GM19468 (cell line): ENCODE measurements around the gene TFF2.

Source experiments
- ATAC-seq: cut with Tn5 transposase; IDR thresholded peaks from one replicate; pipeline ENCODE4 v1.9.1; 2021; ENCODE audit warnings: mild to moderate bottlenecking, moderate library complexity, moderate number of reproducible peaks; ENCODE audit not compliant: unreplicated experiment; ENCODE audit errors: extremely low read depth

TFF2 gene

DNA sequence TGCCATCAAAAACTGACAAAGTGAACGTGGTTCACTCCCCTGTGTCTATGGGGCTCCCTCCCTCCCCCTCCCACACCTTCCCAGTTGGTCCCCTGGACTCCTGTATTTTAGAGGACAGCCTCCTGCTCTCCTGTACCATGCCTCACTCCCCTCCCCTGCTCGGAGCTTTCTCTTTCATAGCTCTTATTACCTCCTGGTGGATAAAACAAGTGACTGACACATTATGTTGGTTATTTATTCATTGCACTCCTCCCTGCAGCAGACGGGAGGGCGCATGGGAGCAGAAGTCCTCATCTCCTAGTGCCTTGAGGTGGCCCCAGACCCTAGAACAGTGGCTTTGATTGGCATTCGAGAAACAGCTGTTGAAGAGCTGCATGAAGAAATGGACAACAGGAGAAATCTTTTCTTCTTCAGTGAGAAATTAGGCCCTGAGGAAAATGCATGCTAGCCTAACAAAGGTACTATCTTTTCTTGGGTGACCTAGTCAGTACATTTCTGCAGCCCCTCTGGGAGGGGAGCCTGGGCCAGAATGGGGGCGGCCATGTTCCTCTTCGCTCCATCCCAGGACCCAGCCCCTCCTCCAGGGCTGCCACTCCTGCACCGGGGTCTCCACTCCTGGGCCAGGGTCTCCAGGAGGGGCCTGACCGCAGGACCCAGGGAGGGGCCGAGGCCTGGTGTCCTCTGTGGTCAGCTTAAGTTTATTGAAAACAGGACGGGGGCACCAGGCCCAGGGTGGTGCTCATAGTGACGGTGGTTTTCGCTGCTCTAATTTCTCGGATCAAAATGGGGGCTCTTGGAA lies 16.8 kb upstream of the TFF2 start:
- ATAC-seq = no peak

GRCh38 chr21:42366292-42367010 lies 15.7 kb upstream of the TFF2 start, which contains the start of gene TFF1:
Gene TFF1 (minus strand): TSS chr21:42366535. CDS start chr21:42366495, 40 bp downstream.
- ATAC-seq = no peak

DNA sequence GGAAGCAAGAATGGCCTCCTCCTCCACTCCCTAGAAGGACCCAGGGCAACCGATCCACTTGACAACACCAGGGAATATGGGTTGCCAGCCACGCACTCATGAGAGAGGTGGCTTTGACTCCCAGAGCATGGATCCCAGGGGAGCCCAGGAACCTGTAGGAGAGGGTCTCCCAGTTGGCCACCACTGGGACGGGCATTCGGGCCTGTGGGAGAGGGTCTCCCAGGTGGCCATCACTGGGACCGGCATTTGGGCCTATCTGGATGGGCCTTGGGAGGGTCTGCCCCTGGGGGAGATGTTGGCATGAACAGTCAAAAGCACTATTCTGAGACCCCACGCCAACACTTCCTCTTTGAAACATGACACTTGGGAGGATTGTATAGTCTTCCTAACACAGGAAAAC lies 15.0 kb upstream of the TFF2 start:
- no peak for ATAC-seq

DNA sequence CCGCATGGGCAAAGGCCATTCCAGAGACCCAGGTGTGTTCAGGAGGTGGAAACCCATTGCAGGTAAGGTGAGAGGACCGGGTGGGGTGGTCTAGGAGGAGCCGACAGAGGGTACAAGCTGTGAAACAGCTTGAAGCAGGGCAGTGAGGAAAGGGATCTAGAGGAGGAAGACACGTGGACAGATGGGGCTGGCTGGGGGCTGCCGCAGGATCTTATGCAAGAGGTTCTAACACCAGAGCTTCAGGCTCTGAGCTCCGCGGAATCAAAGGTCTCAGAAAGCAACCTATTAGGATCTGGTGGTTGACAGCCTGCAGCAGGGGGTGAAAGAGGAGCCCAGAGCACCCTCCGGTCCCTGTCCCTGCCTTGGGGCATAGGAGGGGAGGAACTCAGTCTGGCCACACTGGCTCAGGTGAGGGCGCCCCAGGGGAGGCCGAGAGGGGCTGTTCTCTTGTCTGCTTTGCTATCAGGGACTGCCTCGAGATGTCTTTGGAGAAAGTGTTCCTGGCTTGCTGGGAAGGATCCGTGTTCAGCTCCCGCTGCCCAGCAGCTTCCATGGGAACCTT lies 13.6 kb upstream of the TFF2 start:
- no peak for ATAC-seq

- no peak for ATAC-seq
Observed at GRCh38 chr21:42363312-42363711, 12.5 kb upstream of the TFF2 start.

- no peak for ATAC-seq
Observed at GRCh38 chr21:42362700-42363099, 11.9 kb upstream of the TFF2 start.

- ATAC-seq = no peak
Observed at GRCh38 chr21:42362198-42362597, 11.4 kb upstream of the TFF2 start.

DNA sequence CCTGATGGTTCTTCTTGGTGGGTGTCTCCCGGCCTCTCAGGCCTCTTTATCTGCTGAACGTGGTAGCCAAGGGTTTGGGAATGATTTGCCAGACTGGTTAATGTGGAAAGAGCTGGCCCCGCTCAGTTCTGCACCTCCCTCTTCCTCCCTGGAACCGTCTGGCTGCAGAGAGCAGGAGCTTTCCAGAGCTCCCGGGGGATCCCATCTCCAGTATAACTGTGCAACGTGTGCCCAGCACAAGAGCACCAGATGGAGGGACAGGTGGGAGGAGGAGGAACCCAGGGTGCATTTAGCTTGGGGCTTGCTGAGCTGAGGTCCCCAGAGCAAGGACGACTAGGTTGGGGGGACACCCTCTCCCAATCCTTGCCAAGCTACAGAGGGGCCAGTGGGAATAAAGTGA lies 10.5 kb upstream of the TFF2 start:
- ATAC-seq = no peak

DNA sequence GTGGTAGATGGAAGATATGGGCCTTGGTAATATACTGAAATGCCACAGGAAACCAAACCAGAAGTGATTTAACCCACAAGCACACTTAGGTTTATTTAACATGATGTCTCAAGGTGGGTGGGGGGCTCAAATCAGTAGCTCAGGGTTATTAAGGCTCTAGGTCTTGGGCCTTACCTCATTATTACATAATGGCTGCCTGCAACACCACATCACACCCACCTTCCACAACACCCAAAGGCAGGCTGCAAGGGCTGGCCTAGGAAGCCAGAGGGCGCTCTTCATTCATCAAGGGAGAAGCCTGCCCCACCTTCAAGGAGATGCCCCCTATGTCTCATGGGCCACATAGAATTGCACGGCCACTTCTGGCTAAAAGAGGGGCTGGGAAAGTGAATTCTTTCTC lies 9.5 kb upstream of the TFF2 start:
- ATAC-seq = no peak

DNA sequence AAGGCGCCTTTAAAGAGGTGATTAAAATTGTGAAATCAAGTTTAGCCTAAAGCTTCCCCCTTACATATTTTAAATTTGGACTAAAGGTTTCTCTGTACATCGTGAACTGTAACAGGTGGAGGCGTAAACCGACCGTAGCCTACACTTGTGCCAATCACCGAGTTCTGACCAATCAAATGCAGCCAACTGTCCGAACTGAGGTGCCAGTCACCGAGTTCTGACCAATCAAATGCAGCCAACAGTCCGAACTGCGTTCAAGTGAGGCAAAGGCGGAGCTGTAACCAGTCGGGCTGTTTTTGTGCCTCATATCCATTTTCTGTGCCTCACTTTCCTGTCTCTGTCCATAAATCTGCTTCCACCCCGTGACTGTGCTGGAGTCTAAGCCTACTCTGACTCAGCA lies 8.1 kb upstream of the TFF2 start:
- ATAC-seq = no peak

DNA sequence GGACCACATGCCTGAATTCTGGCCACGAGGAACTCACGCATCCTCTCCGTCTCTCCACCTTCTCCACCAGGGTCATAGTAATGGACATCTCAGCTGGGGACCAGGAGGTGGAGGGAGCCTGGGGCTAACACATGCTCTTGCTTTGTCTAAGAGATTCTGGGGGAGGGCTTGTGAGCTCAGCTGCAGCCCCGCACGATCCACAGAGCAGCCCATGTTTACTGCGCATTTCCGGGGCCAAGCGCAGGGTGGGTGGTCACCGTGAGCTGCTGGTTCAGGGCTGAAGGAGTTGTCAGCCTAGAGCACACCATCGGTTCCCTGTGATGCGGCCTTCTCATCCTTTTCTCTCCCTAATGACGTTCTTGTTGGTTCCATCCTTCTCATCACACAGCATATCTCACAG lies 7.5 kb upstream of the TFF2 start:
- ATAC-seq = no peak

DNA sequence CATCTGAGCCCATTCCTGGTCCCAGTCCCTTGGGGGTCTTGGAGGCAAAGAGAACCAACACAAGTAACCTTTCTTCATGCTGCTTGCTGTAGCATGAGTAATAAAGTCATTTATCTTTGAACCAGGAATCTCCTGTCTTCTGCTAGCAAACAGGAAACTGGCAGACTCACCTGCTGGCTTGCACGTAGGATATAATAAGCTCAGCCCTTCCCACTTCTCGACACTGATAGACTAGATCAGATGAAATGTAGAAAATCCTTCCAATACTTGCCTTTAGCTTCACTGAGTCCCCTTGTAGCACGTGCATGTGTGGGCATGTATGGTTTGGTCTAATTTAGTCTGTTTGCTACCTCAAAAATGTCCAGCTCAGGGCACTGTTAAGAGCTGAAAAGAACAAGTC lies 6.5 kb upstream of the TFF2 start:
- no peak for ATAC-seq

DNA sequence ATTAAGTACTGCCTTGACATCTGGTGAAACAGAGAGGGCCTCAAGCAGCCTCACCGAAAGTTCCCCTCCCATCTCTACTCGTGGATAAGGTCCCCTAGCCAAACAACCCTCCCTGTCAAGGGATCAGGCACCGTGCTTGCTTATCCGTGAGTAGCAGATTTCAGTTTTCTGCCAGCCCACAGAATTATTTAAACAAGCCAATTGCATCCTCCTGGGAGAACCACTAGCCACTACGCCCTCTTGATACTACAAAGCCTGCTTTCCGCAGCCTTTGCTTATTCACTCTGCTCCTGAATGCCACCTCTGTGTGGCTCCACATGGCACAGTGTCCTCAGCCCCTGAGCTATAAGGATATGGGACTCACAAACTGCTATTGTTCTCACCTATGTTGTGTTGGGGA lies 5.9 kb upstream of the TFF2 start:
- ATAC-seq = no peak

GRCh38 chr21:42356046-42356445 lies 5.3 kb upstream of the TFF2 start:
- ATAC-seq = no peak

DNA sequence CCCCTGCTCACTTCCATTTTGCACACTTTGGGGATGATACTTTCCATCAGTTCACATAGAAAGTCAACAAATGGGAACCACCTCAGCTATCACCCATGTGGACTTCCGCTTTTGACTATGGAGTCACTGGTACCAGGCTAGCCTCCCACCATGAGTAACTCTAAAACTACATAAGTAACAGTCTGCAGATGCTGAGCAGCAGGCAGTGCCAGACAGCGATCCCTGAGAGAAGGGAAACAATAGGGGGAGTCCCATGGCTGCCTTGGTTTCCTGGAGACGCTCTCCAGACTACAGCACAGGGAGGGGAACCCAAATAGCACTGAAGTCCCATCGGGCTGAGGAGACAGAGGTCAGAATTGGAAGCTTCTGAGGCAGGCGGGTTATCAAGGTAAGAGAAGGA lies 2.8 kb upstream of the TFF2 start:
- ATAC-seq = no peak

GRCh38 chr21:42352441-42353095 lies 1.8 kb upstream of the TFF2 start:
- no peak for ATAC-seq

DNA sequence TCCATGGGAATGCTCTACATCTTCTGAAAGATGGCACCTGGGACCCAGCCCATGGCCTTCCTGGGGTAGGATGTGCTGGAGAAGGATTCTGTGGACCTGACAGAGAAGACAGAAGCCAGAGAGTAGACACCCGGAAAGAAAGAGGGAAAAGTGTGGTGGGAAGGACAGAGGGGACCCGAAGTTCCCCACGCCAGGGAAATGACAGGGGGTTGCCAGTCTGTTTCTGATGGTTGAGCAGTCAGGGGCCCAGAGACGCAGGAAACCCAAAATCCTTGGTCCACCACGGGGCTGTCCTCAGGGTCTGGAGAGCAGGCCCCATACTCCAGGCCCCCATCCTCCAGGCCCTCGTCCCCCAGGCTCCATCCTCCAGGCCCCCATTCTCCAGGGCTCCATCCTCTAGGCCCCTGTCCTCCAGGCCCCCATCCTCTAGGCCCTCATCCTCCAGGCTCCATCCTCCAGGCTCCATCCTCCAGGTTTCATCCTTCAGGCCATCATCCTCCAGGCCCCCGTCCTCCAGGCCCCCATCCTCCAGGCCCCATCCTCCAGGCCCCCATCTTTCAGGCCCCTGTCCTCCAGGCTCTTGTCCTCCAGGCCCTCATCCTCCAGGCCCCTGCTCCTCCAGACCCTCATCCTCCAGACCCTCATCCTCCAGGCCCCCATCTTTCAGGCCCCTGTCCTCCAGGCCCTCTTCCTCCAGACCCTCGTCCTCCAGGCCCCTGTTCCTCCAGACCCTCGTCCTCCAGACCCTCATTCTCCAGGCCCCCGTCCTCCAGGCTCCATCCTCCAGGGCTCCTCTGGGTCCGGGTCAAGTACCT lies 1.0 kb upstream of the TFF2 start:
- no peak for ATAC-seq

DNA sequence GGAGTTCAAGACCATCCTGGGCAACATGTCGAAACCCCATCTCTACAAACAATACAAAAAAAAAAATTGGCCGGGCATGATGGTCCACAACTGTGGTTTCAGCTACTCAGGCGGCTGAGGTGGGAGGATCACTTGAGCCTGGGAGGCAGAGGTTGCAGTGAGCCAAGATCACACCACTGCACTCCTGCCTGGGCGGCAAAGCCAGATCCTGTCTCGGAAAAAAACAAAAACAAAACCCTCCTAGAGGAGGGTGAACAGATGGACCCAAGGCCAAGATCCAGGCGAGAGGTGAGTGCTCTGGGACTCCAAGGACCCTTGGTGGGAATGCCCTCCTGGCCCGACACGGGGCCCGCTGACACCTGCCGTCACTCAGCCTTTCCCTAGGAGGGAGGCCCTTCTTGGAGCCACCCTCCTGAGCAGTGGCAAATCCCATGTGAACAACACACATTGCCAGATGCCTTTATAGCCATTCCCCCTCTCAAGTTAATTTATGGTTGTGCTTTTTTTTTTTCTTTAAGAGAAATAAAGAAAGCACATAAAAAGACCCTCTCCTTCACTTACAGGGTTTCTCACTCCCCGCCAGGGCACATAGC lies 380 bp downstream of the TFF2 start:
- ATAC-seq = no peak

DNA sequence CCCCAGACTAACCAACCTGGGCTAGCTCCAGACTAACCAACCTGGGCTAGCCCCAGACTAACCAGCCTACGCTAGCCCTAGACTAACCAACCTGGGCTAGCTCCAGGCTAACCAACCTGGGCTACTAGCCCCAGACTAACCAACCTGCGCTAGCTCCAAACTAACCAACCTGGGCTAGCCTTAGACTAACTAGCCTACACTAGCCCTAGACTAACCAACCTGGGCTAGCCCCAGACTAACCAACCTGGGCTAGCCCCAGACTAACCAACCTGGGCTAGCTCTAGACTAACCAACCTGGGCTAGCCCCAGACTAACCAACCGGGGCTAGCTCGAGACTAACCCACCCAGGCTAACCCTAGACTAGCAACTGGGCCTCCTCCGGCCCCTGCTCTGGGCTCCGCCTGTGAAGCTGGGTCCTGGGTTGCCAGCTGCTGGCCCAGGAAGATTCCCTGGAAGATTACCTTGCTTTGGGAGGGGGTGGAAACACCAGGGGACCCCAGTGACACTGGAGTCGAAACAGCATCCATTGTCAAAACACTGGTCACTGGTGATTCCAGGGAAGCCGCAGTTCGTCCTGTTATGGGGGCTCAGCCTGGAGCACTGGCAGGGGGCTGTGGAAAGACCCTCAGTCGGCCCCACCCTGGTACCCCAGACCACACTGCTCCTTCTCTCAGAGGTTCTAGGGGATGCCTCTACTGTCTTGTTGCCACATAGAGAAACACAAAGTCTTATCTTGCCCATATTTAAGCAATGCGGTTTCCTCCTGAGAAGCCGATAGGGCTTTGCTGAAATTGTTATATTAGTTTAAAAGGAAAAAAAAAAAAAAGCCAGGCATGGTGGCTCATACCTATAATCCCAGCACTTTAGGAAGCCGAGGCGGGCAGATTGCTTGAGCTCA lies 1.1 kb downstream of the TFF2 start:
- no peak for ATAC-seq
